Heart right ventricle (tissue), 16 donors: ENCODE results near the gene CFAP299. TPM values are rescaled to one million over a fixed set of nuclear protein-coding genes. Genes with fewer than 3 reads are reported as not detected.

Experiments
- ATAC-seq, 8 donors: fragments of 200-7000 bp; cut with Tn5 transposase; one replicate each; pipeline ENCODE4 v1.9.1; 2020; ENCODE audit warnings: mild to moderate bottlenecking in 8 of 8, moderate library complexity in 8 of 8, moderate number of reproducible peaks in 1 of 8
- DNase-seq, 2 donors: peaks; one replicate each; pipeline ENCODE4 v3.0.0-alpha.2; 2020
- H3K27ac ChIP-seq, 10 donors: fragments of 200-600 bp; sonication (generic) in 2 of 10; one replicate each; pipeline versions ENCODE4 v1.5.0 to v1.8.0; 2020 to 2022; ENCODE audit warnings: mild to moderate bottlenecking in 3 of 10
- H3K27me3 ChIP-seq, 7 donors: fragments of 200-600 bp; one replicate each; pipeline ENCODE4 v1.8.0; 2021 to 2022; ENCODE audit warnings: mild to moderate bottlenecking in 2 of 7
- H3K36me3 ChIP-seq, 9 donors: fragments of 200-600 bp; sonication (generic) in 1 of 9; one replicate each; pipeline versions ENCODE4 v1.5.0 to v1.8.0; 2020 to 2022; ENCODE audit warnings: mild to moderate bottlenecking in 2 of 9
- H3K4me1 ChIP-seq, 9 donors: fragments of 200-600 bp; sonication (generic) in 1 of 9; one replicate each; pipeline versions ENCODE4 v1.5.0 to v1.8.0; 2020 to 2022; ENCODE audit warnings: mild to moderate bottlenecking in 4 of 9
- H3K4me3 ChIP-seq, 10 donors: fragments of 200-600 bp; sonication (generic) in 2 of 10; one replicate each; pipeline versions ENCODE4 v1.5.0 to v1.8.0; 2020 to 2022; ENCODE audit warnings: mild to moderate bottlenecking in 7 of 10, moderate library complexity in 2 of 10
- H3K9me3 ChIP-seq, 11 donors: fragments of 200-600 bp in 10 of 11; sonication (generic) in 2 of 11; one replicate each; pipeline versions ENCODE4 v1.5.0 to v1.8.0; 2013 to 2022; ENCODE audit warnings: mild to moderate bottlenecking in 2 of 11, control low read depth in 1 of 11, moderate library complexity in 1 of 11
- CTCF ChIP-seq, 9 donors: fragments of 200-600 bp; sonication (generic) in 2 of 9; IDR thresholded peaks; one replicate each; pipeline versions ENCODE4 v1.5.0 to v1.8.0; 2021 to 2022; ENCODE audit warnings: antibody characterized with exemption in 9 of 9, mild to moderate bottlenecking in 5 of 9, moderate library complexity in 1 of 9
- WGBS, 2 donors: extraction: QIAGEN DNeasy Blood & Tissue Kit; methylation state at CpG; one replicate each; pipeline ENCODE4 v1.1.7; 2013; ENCODE audit warnings: inconsistent platforms in 1 of 2; 5-methylcytosine and 5-hydroxymethylcytosine counted together
- intact Hi-C, 10 donors: fragments of 100-400 bp; cut with DNase I; formaldehyde crosslinking; loops; one replicate each; pipeline versions ENCODE4 v1.11.1 to v1.14.2; 2022
- polyA plus RNA-seq, 2 donors: library from polyadenylated mRNA; stranded (reverse); fragments of 200-250 nt; gene quantifications; one replicate each; pipeline ENCODE4 v1.2.3, GENCODE V29; 2013
- total RNA-seq, 10 donors: library from RNA; stranded (reverse); fragmentation: NEBNext Ultra II Directional in 3 of 10; extraction: Animal tissue kit (Norgen Biotek cat#: 25700) in 3 of 10; gene quantifications; one replicate each; pipeline versions ENCODE4 v1.2.1 to v1.2.4, GENCODE V29; 2021 to 2023
- donor health status: Arrhythmogenic right ventricular cardiomyopathy.
- donor health status: ischemic (EF 13 %, LVEDD 7.1; RV severe dilation, severe dysfunction).
- donor health status: healthy with polysubstance abuse.
- donor health status: DM: no; HTN: yes; CAD: no.
- donor health status: DM: no; HTN: no; CAD: no.
- donor health status: ischemic (EF 25% LVEDD 6.9; RV normal size, moderate dysfunction).
- donor health status: ischemic (EF 25% LVEDD 5.7; RV mildly dilated, moderate dysfunction).
- donor health status: healthy.
- donor health status: DM: yes; HTN: yes; CAD: no.
- donor health status: Ischemic cardiomyopathy.
- donor health status: ischemic (EF 35%, LVEDD 5.7; RV mildly dilated, moderate dysfunction).
- donor health status: nonischemic (EF 11% LVEDD 7.7; RV severe dilation, severe dysfunction).
- donor health status: DM: yes; HTN: yes; CAD: no.
- donor health status: PGD.
- donor health status: ischemic (EF 29% LVEDD 5.4; RV normal size, mild dysfunction).
- donor health status: nonischemic (EF 23%, LVEDD 6.1; RV moderate dilation, normal function).

CFAP299 gene
- total and polyA plus RNA-seq, 12 donors = 0.93 TPM; not detected in 11

- ATAC-seq = no peak
- intact Hi-C loops = no loop called here
- peaks cover 0 to 15% (median 0%) of the 10 kb centered on the region in 11 donors for H3K9me3 ChIP-seq
- TF ChIP-seq CTCF (IDR thresholded peaks at IDR 0.05) = no peak
- no peak overlapping the region for H3K27ac ChIP-seq
- no peaks in the 10 kb centered on the region for H3K4me1 ChIP-seq
- 73 to 75% methylated on average over 5 of the region's 5 CpGs for WGBS, 2 donors
- no peak for DNase-seq
- H3K36me3 ChIP-seq = no peaks in the 10 kb centered on the region
- H3K27me3 ChIP-seq = no peaks in the 10 kb centered on the region
- H3K4me3 ChIP-seq = no peak overlapping the region
Measured at GRCh38 chr4:80566203-80566872, 230.8 kb downstream of the CFAP299 start.

- Histone ChIP-seq H3K27ac (no peak overlapping the region), H3K9me3 (peaks cover 0 to 10% (median 0%) of the 10 kb centered on the region in 11 donors), H3K36me3 (no peaks in the 10 kb centered on the region), H3K4me3 (no peak overlapping the region), H3K4me1 (no peaks in the 10 kb centered on the region), H3K27me3 (no peaks in the 10 kb centered on the region)
- no peak for TF ChIP-seq CTCF (IDR thresholded peaks at IDR 0.05)
- ATAC-seq = no peak
- WGBS, 2 donors = 67 to 73% methylated on average over 1 of the region's 1 CpG
- no peak for DNase-seq
- intact Hi-C loops = no loop called here
Measured at GRCh38 chr4:80568891-80569290, 233.4 kb downstream of the CFAP299 start.

GRCh38 chr4:80576796-80577195, 241.3 kb downstream of the CFAP299 start:
- intact Hi-C loops = no loop called here
- WGBS, 2 donors = 7 to 33% methylated on average over 1 of the region's 1 CpG
- no peak for TF ChIP-seq CTCF (IDR thresholded peaks at IDR 0.05)
- Histone ChIP-seq H3K27ac (no peak overlapping the region), H3K9me3 (peaks cover 0 to 18% (median 5%) of the 10 kb centered on the region in 11 donors), H3K4me3 (no peak overlapping the region), H3K36me3 (no peaks in the 10 kb centered on the region), H3K4me1 (no peaks in the 10 kb centered on the region), H3K27me3 (no peaks in the 10 kb centered on the region)
- no peak for ATAC-seq
- DNase-seq = no peak

DNA sequence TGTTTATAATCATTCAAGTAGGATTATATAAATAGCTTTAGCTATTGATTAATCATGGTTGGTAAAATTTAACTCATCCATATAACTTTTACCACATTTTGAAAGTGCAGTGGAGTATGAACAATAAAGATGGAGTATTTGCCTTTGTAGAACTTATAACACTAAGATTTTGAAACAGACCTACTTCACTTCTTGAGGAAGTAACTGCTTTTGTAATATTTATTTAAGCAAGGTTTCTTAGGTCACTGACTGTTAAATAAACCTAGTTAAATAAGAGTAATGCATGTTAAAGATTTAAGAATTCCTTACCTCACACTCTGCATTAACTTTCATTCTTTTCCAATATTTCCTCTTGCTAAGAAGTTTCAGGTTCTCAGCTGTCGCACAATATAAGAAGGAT, 242.5 kb downstream of the CFAP299 start:
- H3K4me3 ChIP-seq = no peak overlapping the region
- no peaks in the 10 kb centered on the region for H3K36me3 ChIP-seq
- H3K27me3 ChIP-seq = no peaks in the 10 kb centered on the region
- no peak for ATAC-seq
- no peak for TF ChIP-seq CTCF (IDR thresholded peaks at IDR 0.05)
- H3K4me1 ChIP-seq = no peaks in the 10 kb centered on the region
- H3K27ac ChIP-seq = no peak overlapping the region
- DNase-seq = no peak
- peaks cover 0 to 18% (median 5%) of the 10 kb centered on the region in 11 donors for H3K9me3 ChIP-seq
- intact Hi-C loops = no loop called here
- 95 to 100% methylated on average over 1 of the region's 1 CpG for WGBS, 2 donors
